Skeletal muscle tissue (tissue), 4 donors: ENCODE data around the gene VSIG8. TPM values are rescaled to one million over a fixed set of nuclear protein-coding genes. Genes with fewer than 3 reads are reported as not detected.
A peak's percentile ranks its signal among the peaks of the same experiment; 100 is the strongest.

Experiments
- H3K27ac ChIP-seq: one replicate; pipeline ENCODE4 v1.7.0; 2013; ENCODE audit warnings: mild to moderate bottlenecking, low read depth, low read length, inconsistent platforms
- H3K27me3 ChIP-seq, 3 donors: one replicate each; pipeline ENCODE4 v1.7.0; 2013; ENCODE audit warnings: low read length in 3 of 3; ENCODE audit not compliant: control insufficient read depth in 3 of 3, insufficient read depth in 3 of 3
- H3K36me3 ChIP-seq, 3 donors: one replicate each; pipeline ENCODE4 v1.7.0; 2013; ENCODE audit warnings: low read length in 3 of 3; ENCODE audit not compliant: control insufficient read depth in 3 of 3, insufficient read depth in 3 of 3
- H3K4me1 ChIP-seq, 3 donors: one replicate each; pipeline ENCODE4 v1.7.0; 2013; ENCODE audit warnings: low read length in 3 of 3, mild to moderate bottlenecking in 3 of 3; ENCODE audit not compliant: control insufficient read depth in 3 of 3, insufficient read depth in 3 of 3
- H3K4me3 ChIP-seq, 3 donors: one replicate each; pipeline ENCODE4 v1.7.0; 2013; ENCODE audit warnings: low read length in 3 of 3
- H3K9ac ChIP-seq, 3 donors: one replicate each; pipeline ENCODE4 v1.7.0; 2013; ENCODE audit warnings: low read length in 3 of 3, mild to moderate bottlenecking in 3 of 3, moderate library complexity in 2 of 3, low read depth in 1 of 3
- H3K9me3 ChIP-seq, 3 donors: one replicate each; pipeline ENCODE4 v1.7.0; 2013; ENCODE audit warnings: low read length in 3 of 3; ENCODE audit not compliant: control insufficient read depth in 3 of 3
- total RNA-seq: library from RNA; depleted of rRNA; stranded (reverse); fragments of >200 nt; gene quantifications from one replicate; pipeline ENCODE4 v1.2.3, GENCODE V29; 2014
- donor health status: Osteomylitis.

VSIG8 gene
- total RNA-seq, 1 donor from 2014 or later = not detected

GRCh38 chr1:159861218-159861617, 1.2 kb downstream of the VSIG8 start:
- no peaks in the 10 kb centered on the region for H3K9me3 ChIP-seq
- peaks cover 0 to 7% (median 0%) of the 10 kb centered on the region in 3 donors for H3K27me3 ChIP-seq
- H3K4me3 ChIP-seq = no peak overlapping the region
- no peaks in the 10 kb centered on the region for H3K36me3 ChIP-seq
- H3K27ac ChIP-seq = no peak overlapping the region
- no peak overlapping the region for H3K9ac ChIP-seq
- H3K4me1 ChIP-seq = no peaks in the 10 kb centered on the region

- H3K27ac ChIP-seq = no peak overlapping the region
These were observed 2.0 kb downstream of the VSIG8 start for GRCh38 chr1:159860456-159860855.

GRCh38 chr1:159859767-159860322, 2.6 kb downstream of the VSIG8 start:
- H3K4me1 ChIP-seq = peaks cover 0 to 3% (median 2%) of the 10 kb centered on the region in 3 donors
- no peaks in the 10 kb centered on the region for H3K9me3 ChIP-seq
- peaks cover 0 to 7% (median 0%) of the 10 kb centered on the region in 3 donors for H3K27me3 ChIP-seq
- no peak overlapping the region for H3K27ac ChIP-seq
- no peaks in the 10 kb centered on the region for H3K36me3 ChIP-seq
- H3K4me3 ChIP-seq = no peak overlapping the region
- H3K9ac ChIP-seq = no peak overlapping the region

More at GRCh38 chr1:159860456-159860855, 2.0 kb downstream of the VSIG8 start:
- Histone ChIP-seq H3K9me3 (no peaks in the 10 kb centered on the region), H3K9ac (no peak overlapping the region), H3K4me1 (no peaks in the 10 kb centered on the region), H3K4me3 (no peak overlapping the region), H3K36me3 (no peaks in the 10 kb centered on the region), H3K27me3 (peaks cover 0 to 7% (median 0%) of the 10 kb centered on the region in 3 donors)

- H3K4me1 ChIP-seq = peaks cover 0 to 4% (median 2%) of the 10 kb centered on the region in 3 donors
- no peak overlapping the region for H3K4me3 ChIP-seq
- no peaks in the 10 kb centered on the region for H3K9me3 ChIP-seq
- no peaks in the 10 kb centered on the region for H3K36me3 ChIP-seq
- no peak overlapping the region for H3K27ac ChIP-seq
- H3K9ac ChIP-seq = no peak overlapping the region
- H3K27me3 ChIP-seq = peaks cover 0 to 5% (median 0%) of the 10 kb centered on the region in 3 donors
These were observed 4.6 kb downstream of the VSIG8 start for GRCh38 chr1:159857889-159858288.

GRCh38 chr1:159856576-159856975, 5.9 kb downstream of the VSIG8 start:
- Histone ChIP-seq H3K9me3 (no peaks in the 10 kb centered on the region), H3K36me3 (no peaks in the 10 kb centered on the region), H3K27me3 (no peaks in the 10 kb centered on the region), H3K4me3 (no peak overlapping the region), H3K4me1 (peaks cover 0 to 4% (median 2%) of the 10 kb centered on the region in 3 donors), H3K9ac (no peak overlapping the region), H3K27ac (no peak overlapping the region)

- Histone ChIP-seq H3K9ac (no peak overlapping the region), H3K36me3 (no peaks in the 10 kb centered on the region), H3K9me3 (no peaks in the 10 kb centered on the region), H3K27me3 (no peaks in the 10 kb centered on the region), H3K27ac (no peak overlapping the region), H3K4me3 (peak overlapping the region in 1 of 3 donors; percentile 86), H3K4me1 (peaks cover 0 to 4% (median 2%) of the 10 kb centered on the region in 3 donors)
These were observed 6.7 kb downstream of the VSIG8 start for GRCh38 chr1:159855709-159856108.

GRCh38 chr1:159854693-159855192, 7.7 kb downstream of the VSIG8 start:
- Histone ChIP-seq H3K4me3 (peak overlapping the region; percentile 71 to 86 (median 79)), H3K27ac (peak overlapping the region; percentile 84), H3K9me3 (no peaks in the 10 kb centered on the region), H3K36me3 (no peaks in the 10 kb centered on the region), H3K27me3 (no peaks in the 10 kb centered on the region), H3K9ac (peak overlapping the region; percentile 69 to 91 (median 83)), H3K4me1 (peaks cover 0 to 4% (median 2%) of the 10 kb centered on the region in 3 donors)

GRCh38 chr1:159854116-159854692, 8.3 kb downstream of the VSIG8 start:
- H3K27me3 ChIP-seq = no peaks in the 10 kb centered on the region
- H3K27ac ChIP-seq = peak overlapping the region; percentile 84
- no peaks in the 10 kb centered on the region for H3K36me3 ChIP-seq

GRCh38 chr1:159853417-159854115, 8.9 kb downstream of the VSIG8 start:
- peak overlapping the region; percentile 71 to 86 (median 79) for H3K4me3 ChIP-seq
- no peaks in the 10 kb centered on the region for H3K9me3 ChIP-seq
- peak overlapping the region; percentile 84 for H3K27ac ChIP-seq
- H3K36me3 ChIP-seq = no peaks in the 10 kb centered on the region
- H3K27me3 ChIP-seq = no peaks in the 10 kb centered on the region
- H3K9ac ChIP-seq = peak overlapping the region; percentile 69 to 91 (median 83)
- peaks cover 0 to 4% (median 2%) of the 10 kb centered on the region in 3 donors for H3K4me1 ChIP-seq

More at GRCh38 chr1:159854116-159854692, 8.3 kb downstream of the VSIG8 start:
- no peaks in the 10 kb centered on the region for H3K9me3 ChIP-seq
- peak overlapping the region; percentile 71 to 86 (median 79) for H3K4me3 ChIP-seq
- peaks cover 0 to 4% (median 2%) of the 10 kb centered on the region in 3 donors for H3K4me1 ChIP-seq
- H3K9ac ChIP-seq = peak overlapping the region; percentile 69 to 91 (median 83)

GRCh38 chr1:159851407-159851806, 11.1 kb downstream of the VSIG8 start:
- peaks cover 0 to 4% (median 2%) of the 10 kb centered on the region in 3 donors for H3K4me1 ChIP-seq
- no peaks in the 10 kb centered on the region for H3K9me3 ChIP-seq
- no peak overlapping the region for H3K27ac ChIP-seq
- no peak overlapping the region for H3K4me3 ChIP-seq
- H3K36me3 ChIP-seq = no peaks in the 10 kb centered on the region
- no peak overlapping the region for H3K9ac ChIP-seq
- no peaks in the 10 kb centered on the region for H3K27me3 ChIP-seq
